H1 (cell line): ENCODE data around the gene RBM15.

Experiments used
- ASH2L ChIP-seq: fragments of 200-600, 300-600 bp; sonication (generic); IDR thresholded peaks from one replicate; pipeline ENCODE4 v1.7.1; 2017; ENCODE audit warnings: low read length
- CBX8 ChIP-seq: fragments of 300-800, 300-1000 bp; sonication (generic); IDR thresholded peaks from 2 replicates; pipeline ENCODE4 v1.7.1; 2016; ENCODE audit warnings: low read depth, low read length, borderline replicate concordance
- EP300 ChIP-seq, 2 experiments: IDR thresholded peaks; 1 replicate in 1 of 2; 2 replicates in 1 of 2; pipeline ENCODE4 v1.6.1; 2011 to 2012; ENCODE audit warnings: low read depth in 2 of 2, low read length in 2 of 2, mild to moderate bottlenecking in 2 of 2, borderline replicate concordance in 1 of 2, inconsistent platforms in 1 of 2, moderate library complexity in 1 of 2
- GABPA ChIP-seq: IDR thresholded peaks from 2 replicates; pipeline ENCODE4 v1.6.1; 2011; ENCODE audit warnings: mild to moderate bottlenecking, low read length, moderate library complexity, borderline replicate concordance; ENCODE audit not compliant: insufficient read depth
- HDAC2 ChIP-seq, 2 experiments: fragments of 300-600 bp in 1 of 2; sonication (generic) in 1 of 2; IDR thresholded peaks; 2 replicates each; pipeline ENCODE4 v1.6.1; 2011 to 2012; ENCODE audit warnings: low read depth in 2 of 2, low read length in 2 of 2, mild to moderate bottlenecking in 2 of 2, moderate library complexity in 2 of 2, borderline replicate concordance in 1 of 2, inconsistent platforms in 1 of 2
- POLR2A ChIP-seq, 2 experiments: IDR thresholded peaks; 1 replicate in 1 of 2; 2 replicates in 1 of 2; pipeline ENCODE4 v1.6.1; 2011; ENCODE audit warnings: low read depth in 2 of 2, low read length in 2 of 2, mild to moderate bottlenecking in 2 of 2; ENCODE audit errors: control extremely low read depth in 1 of 2
- POLR2AphosphoS5 ChIP-seq: IDR thresholded peaks from 2 replicates; pipeline ENCODE4 v1.6.1; 2011; ENCODE audit warnings: low read depth, low read length
- RAD21 ChIP-seq, 2 experiments: IDR thresholded peaks in 1 of 2; conservative IDR thresholded peaks in 1 of 2; 2 replicates each; pipeline ENCODE4 v1.6.1; 2011; ENCODE audit warnings: low read depth in 2 of 2, low read length in 2 of 2, improper control_type of control experiment in 1 of 2, inconsistent platforms in 1 of 2, mild to moderate bottlenecking in 1 of 2, moderate library complexity in 1 of 2
- SRF ChIP-seq: IDR thresholded peaks from 2 replicates; pipeline ENCODE4 v1.6.1; 2011; ENCODE audit warnings: mild to moderate bottlenecking, low read depth, low read length, moderate library complexity
- SUZ12 ChIP-seq: fragments of 200-600 bp; sonication (generic); IDR thresholded peaks from 2 replicates; pipeline ENCODE4 v1.6.1; 2012; ENCODE audit warnings: mild to moderate bottlenecking, inconsistent platforms, low read length, moderate library complexity, mixed read lengths
- TEAD4 ChIP-seq: IDR thresholded peaks from 2 replicates; pipeline ENCODE4 v1.6.1; 2012; ENCODE audit warnings: low read depth, low read length, inconsistent platforms, mixed read lengths
- TF ChIP-seq, protein P1 (sequence below), 3 experiments: IDR thresholded peaks; 1 replicate in 2 of 3; 2 replicates in 1 of 3; pipeline versions ENCODE4 v1.5.1 to v1.6.1; 2011; ENCODE audit warnings: low read length in 3 of 3, mild to moderate bottlenecking in 3 of 3, inconsistent platforms in 2 of 3, low read depth in 1 of 3, moderate library complexity in 1 of 3; ENCODE audit not compliant: insufficient read depth in 1 of 3; ENCODE audit errors: control extremely low read depth in 1 of 3
- TF ChIP-seq, protein P2 (sequence below): IDR thresholded peaks from 2 replicates; pipeline ENCODE4 v1.6.1; 2011; ENCODE audit warnings: low read length, improper control_type of control experiment
- TF ChIP-seq, protein P3 (sequence below): IDR thresholded peaks from 2 replicates; pipeline ENCODE4 v1.6.1; 2012; ENCODE audit warnings: inconsistent platforms

DNA sequence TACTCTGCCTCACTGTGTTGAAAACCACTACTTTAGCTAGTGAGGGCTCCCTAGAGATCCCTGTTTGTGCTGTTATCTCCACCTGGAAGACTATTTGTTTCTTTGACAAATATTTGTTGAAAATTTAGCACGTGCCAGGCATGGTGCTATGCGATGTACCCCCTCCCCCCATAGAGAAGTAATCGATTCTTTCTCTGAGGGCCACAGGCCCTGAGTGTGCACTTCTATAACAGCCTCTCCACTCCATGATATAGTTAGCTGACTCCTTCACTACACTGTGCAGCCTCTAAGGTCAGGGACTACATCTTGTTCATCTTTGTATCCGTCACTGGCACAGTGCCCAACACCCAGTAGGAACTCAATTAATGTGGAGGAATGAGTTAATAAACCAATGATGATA, 17.3 kb upstream of the RBM15 start:
- TF ChIP-seq, protein P1, sequence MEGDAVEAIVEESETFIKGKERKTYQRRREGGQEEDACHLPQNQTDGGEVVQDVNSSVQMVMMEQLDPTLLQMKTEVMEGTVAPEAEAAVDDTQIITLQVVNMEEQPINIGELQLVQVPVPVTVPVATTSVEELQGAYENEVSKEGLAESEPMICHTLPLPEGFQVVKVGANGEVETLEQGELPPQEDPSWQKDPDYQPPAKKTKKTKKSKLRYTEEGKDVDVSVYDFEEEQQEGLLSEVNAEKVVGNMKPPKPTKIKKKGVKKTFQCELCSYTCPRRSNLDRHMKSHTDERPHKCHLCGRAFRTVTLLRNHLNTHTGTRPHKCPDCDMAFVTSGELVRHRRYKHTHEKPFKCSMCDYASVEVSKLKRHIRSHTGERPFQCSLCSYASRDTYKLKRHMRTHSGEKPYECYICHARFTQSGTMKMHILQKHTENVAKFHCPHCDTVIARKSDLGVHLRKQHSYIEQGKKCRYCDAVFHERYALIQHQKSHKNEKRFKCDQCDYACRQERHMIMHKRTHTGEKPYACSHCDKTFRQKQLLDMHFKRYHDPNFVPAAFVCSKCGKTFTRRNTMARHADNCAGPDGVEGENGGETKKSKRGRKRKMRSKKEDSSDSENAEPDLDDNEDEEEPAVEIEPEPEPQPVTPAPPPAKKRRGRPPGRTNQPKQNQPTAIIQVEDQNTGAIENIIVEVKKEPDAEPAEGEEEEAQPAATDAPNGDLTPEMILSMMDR (IDR thresholded peaks at IDR 0.05; ENCODE audit: control extremely low read depth in 1 of 3, insufficient read depth in 1 of 3, low read depth in 1 of 3, low read length in 3 of 3): no peak
- TF ChIP-seq SRF (no peak), TEAD4 (no peak), CBX8 (no peak), RAD21 (IDR thresholded peaks at IDR 0.05 in 1 of 2, conservative IDR thresholded peaks at IDR 0.05 in 1 of 2; ENCODE audit: low read depth in 2 of 2, low read length in 2 of 2) (no peak), ASH2L (no peak), POLR2A (IDR thresholded peaks at IDR 0.05; ENCODE audit: control extremely low read depth in 1 of 2, low read depth in 2 of 2, low read length in 2 of 2) (no peak), HDAC2 (IDR thresholded peaks at IDR 0.05; ENCODE audit: borderline replicate concordance in 1 of 2, low read depth in 2 of 2, low read length in 2 of 2) (no peak), POLR2AphosphoS5 (no peak), GABPA (no peak), SUZ12 (no peak), EP300 (IDR thresholded peaks at IDR 0.05; ENCODE audit: borderline replicate concordance in 1 of 2, low read depth in 2 of 2, low read length in 2 of 2) (no peak)
- TF ChIP-seq, protein P2, sequence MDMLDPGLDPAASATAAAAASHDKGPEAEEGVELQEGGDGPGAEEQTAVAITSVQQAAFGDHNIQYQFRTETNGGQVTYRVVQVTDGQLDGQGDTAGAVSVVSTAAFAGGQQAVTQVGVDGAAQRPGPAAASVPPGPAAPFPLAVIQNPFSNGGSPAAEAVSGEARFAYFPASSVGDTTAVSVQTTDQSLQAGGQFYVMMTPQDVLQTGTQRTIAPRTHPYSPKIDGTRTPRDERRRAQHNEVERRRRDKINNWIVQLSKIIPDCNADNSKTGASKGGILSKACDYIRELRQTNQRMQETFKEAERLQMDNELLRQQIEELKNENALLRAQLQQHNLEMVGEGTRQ: no peak
- TF ChIP-seq, protein P3, sequence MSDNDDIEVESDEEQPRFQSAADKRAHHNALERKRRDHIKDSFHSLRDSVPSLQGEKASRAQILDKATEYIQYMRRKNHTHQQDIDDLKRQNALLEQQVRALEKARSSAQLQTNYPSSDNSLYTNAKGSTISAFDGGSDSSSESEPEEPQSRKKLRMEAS: no peak
